Endothelial cell of umbilical vein (primary cell): Measurements from ENCODE around the gene GPR137C. TPM values are rescaled to one million over a fixed set of nuclear protein-coding genes. Genes with fewer than 3 reads are reported as not detected.

Experiments used
- BruUV-seq: library from RNA; stranded (reverse); fragments of 400-500 nt; replicated peaks from 2 replicates; lab custom pipeline; 2021; lab: Mats Ljungman, UMichigan
- CTCF ChIA-PET: fragments of 300-600, 350-600 bp; sonication (Branson Sonifier 250); formaldehyde crosslinking; loops from one replicate; lab custom pipeline; 2021; ENCODE audit warnings: antibody characterized with exemption, inconsistent platforms; lab: Charles Lee
- POLR2A ChIA-PET: fragments of 300-600, 350-600 bp; sonication (Branson Sonifier 250); formaldehyde crosslinking; loops from one replicate; lab custom pipeline; 2021; ENCODE audit warnings: antibody characterized with exemption, inconsistent platforms; lab: Charles Lee
- DNase-seq: peaks from one replicate; pipeline ENCODE4 v3.0.0-alpha.2; 2011; ENCODE audit warnings: low read depth, low spot score
- FAIRE-seq: peaks from 2 replicates; lab custom pipeline; 2011; peaks lifted over from hg19 to GRCh38; lab: Jason Lieb, UNC
- H2AFZ ChIP-seq: 2 replicates; pipeline ENCODE4 v1.6.0; 2012; ENCODE audit warnings: low read depth, low read length, control low read depth, inconsistent platforms
- H3K27ac ChIP-seq: 2 replicates; pipeline ENCODE4 v1.5.1; 2011; ENCODE audit warnings: low read depth, mild to moderate bottlenecking, control low read depth, low read length, moderate library complexity; ENCODE audit not compliant: insufficient read depth
- H3K27me3 ChIP-seq, 2 experiments: 2 replicates each; pipeline versions ENCODE4 v1.6.0 to v1.6.1; 2011; ENCODE audit warnings: low read length in 2 of 2, mixed read lengths in 1 of 2; ENCODE audit not compliant: control insufficient read depth in 2 of 2, insufficient read depth in 2 of 2
- H3K36me3 ChIP-seq, 2 experiments: 2 replicates in 1 of 2; 3 replicates in 1 of 2; pipeline ENCODE4 v1.5.1; 2011; ENCODE audit warnings: low read length in 2 of 2, mild to moderate bottlenecking in 1 of 2, moderate library complexity in 1 of 2; ENCODE audit not compliant: control insufficient read depth in 2 of 2, insufficient read depth in 2 of 2; ENCODE audit errors: extremely low read depth in 1 of 2
- H3K4me1 ChIP-seq: 3 replicates; pipeline ENCODE4 v1.5.1; 2011; ENCODE audit warnings: mild to moderate bottlenecking, low read length; ENCODE audit not compliant: control insufficient read depth, insufficient read depth; ENCODE audit errors: extremely low read depth
- H3K4me2 ChIP-seq: 2 replicates; pipeline ENCODE4 v1.6.1; 2011; ENCODE audit warnings: low read length, control low read depth, mixed read lengths; ENCODE audit not compliant: insufficient read depth
- H3K4me3 ChIP-seq, 3 experiments: fragments of 200-600 bp in 1 of 3; sonication (generic), shearing (Covaris generic) in 1 of 3; replicated peaks in 1 of 3; 2 replicates each; pipeline ENCODE4 v1.5.1; 2011 to 2016; ENCODE audit warnings: control low read depth in 3 of 3, low read length in 3 of 3, mild to moderate bottlenecking in 2 of 3, inconsistent platforms in 1 of 3, low read depth in 1 of 3, moderate library complexity in 1 of 3; ENCODE audit not compliant: insufficient read depth in 1 of 3
- H3K79me2 ChIP-seq: 2 replicates; pipeline ENCODE4 v1.6.0; 2012; ENCODE audit warnings: low read length, inconsistent platforms; ENCODE audit not compliant: control insufficient read depth, insufficient read depth
- H3K9ac ChIP-seq: replicated peaks from 2 replicates; pipeline ENCODE3; 2011; ENCODE audit warnings: low read length, control low read depth; ENCODE audit not compliant: insufficient read depth; ENCODE audit errors: extremely low read depth
- H3K9me1 ChIP-seq: replicated peaks from 3 replicates; pipeline ENCODE4 v1.6.0; 2011; ENCODE audit warnings: mild to moderate bottlenecking, low read length; ENCODE audit not compliant: control insufficient read depth, insufficient read depth; ENCODE audit errors: extremely low read depth
- H3K9me3 ChIP-seq: replicated peaks from 2 replicates; pipeline ENCODE4 v1.5.1; 2012; ENCODE audit warnings: low read length, inconsistent platforms; ENCODE audit not compliant: control insufficient read depth, insufficient read depth
- H4K20me1 ChIP-seq: replicated peaks from 2 replicates; pipeline ENCODE3; 2011; ENCODE audit warnings: mild to moderate bottlenecking, low read length; ENCODE audit not compliant: control insufficient read depth, insufficient read depth; ENCODE audit errors: extremely low read depth
- CTCF ChIP-seq, 2 donors: IDR thresholded peaks; 1 replicate in 1 of 2; 2 replicates in 1 of 2; pipeline ENCODE4 v1.5.1; 2011; ENCODE audit warnings: low read length in 2 of 2, mild to moderate bottlenecking in 2 of 2, moderate library complexity in 2 of 2, control low read depth in 1 of 2, inconsistent platforms in 1 of 2, low read depth in 1 of 2; ENCODE audit not compliant: insufficient read depth in 1 of 2; ENCODE audit errors: extremely low read depth in 1 of 2
- EZH2 ChIP-seq: IDR thresholded peaks from 2 replicates; pipeline ENCODE4 v1.6.1; 2012; ENCODE audit warnings: borderline replicate concordance, low read depth, mild to moderate bottlenecking, moderate library complexity, low read length, inconsistent platforms; ENCODE audit not compliant: severe bottlenecking
- FOS ChIP-seq: IDR thresholded peaks from 2 replicates; pipeline ENCODE4 v1.6.1; 2011; ENCODE audit warnings: mild to moderate bottlenecking, low read length, moderate library complexity, borderline replicate concordance; ENCODE audit not compliant: insufficient read depth
- GATA2 ChIP-seq: IDR thresholded peaks from 2 replicates; pipeline ENCODE4 v1.7.0; 2011; ENCODE audit warnings: low read depth, mild to moderate bottlenecking, moderate library complexity, mixed read lengths, low read length; ENCODE audit not compliant: insufficient read length, insufficient read depth
- JUN ChIP-seq: IDR thresholded peaks from 2 replicates; pipeline ENCODE4 v1.6.1; 2011; ENCODE audit warnings: borderline replicate concordance, low read depth; ENCODE audit not compliant: insufficient read length, insufficient read depth
- MAX ChIP-seq: IDR thresholded peaks from 2 replicates; pipeline ENCODE4 v1.6.1; 2011; ENCODE audit not compliant: insufficient read depth, insufficient read length
- MYC ChIP-seq: IDR thresholded peaks from one replicate; pipeline ENCODE4 v1.6.1; 2011; ENCODE audit warnings: mild to moderate bottlenecking, low read depth, low read length
- POLR2A ChIP-seq: IDR thresholded peaks from 2 replicates; pipeline ENCODE4 v1.6.1; 2012; ENCODE audit warnings: low read depth, mild to moderate bottlenecking, control low read depth, low read length
- POLR2AphosphoS5 ChIP-seq: IDR thresholded peaks from 2 replicates; pipeline ENCODE4 v1.6.1; 2012; ENCODE audit warnings: low read depth, mild to moderate bottlenecking, control low read depth, low read length, moderate library complexity; ENCODE audit not compliant: insufficient read depth
- dilution Hi-C: fragments of 300-500 bp; cut with MboI; formaldehyde crosslinking; loops from one replicate; pipeline ENCODE4 v1.15.0; 2019; ENCODE audit warnings: low sequenced_read_pairs; ENCODE audit not compliant: extremely low pct_ligation_motif_present
- intact Hi-C: fragments of 100-400 bp; cut with micrococcal nuclease; formaldehyde crosslinking; loops from one replicate; pipeline ENCODE4 v1.10.0; 2022
- polyA plus RNA-seq, 4 experiments: library from polyadenylated mRNA; depleted of rRNA in 3 of 4; stranded (reverse) in 3 of 4; unstranded in 1 of 4; fragments of >200 nt; gene quantifications; 2 replicates each; pipeline versions ENCODE4 v1.2.1 to v1.2.3, GENCODE V29; 2011 to 2012; ENCODE audit warnings: missing spikeins in 1 of 4
- total RNA-seq: library from RNA; stranded (reverse); gene quantifications from 2 replicates; pipeline ENCODE4 v1.2.3, GENCODE V29; 2021

GPR137C gene
- total and polyA plus RNA-seq, 2 donors (not counting 3 experiments of a cell fraction or from before 2014, with no cell fraction given): 1.5 to 5.7 TPM

GRCh38 chr14:52522033-52522432 lies 30.6 kb upstream of the GPR137C start:
- no peaks in the 10 kb centered on the region for H3K36me3 ChIP-seq
- intact Hi-C loops (no loop called here), dilution Hi-C loops (no loop called here)
- TF ChIP-seq POLR2A: no peak
- no peak for TF ChIP-seq CTCF (IDR thresholded peaks at IDR 0.05; ENCODE audit: extremely low read depth in 1 of 2, insufficient read depth in 1 of 2, low read depth in 1 of 2, low read length in 2 of 2)
- no peak for TF ChIP-seq MAX
- TF ChIP-seq FOS: no peak
- no peak for TF ChIP-seq EZH2
- no peak for TF ChIP-seq GATA2
- TF ChIP-seq POLR2AphosphoS5: no peak
- no peak for TF ChIP-seq MYC
- TF ChIP-seq JUN: no peak
- no peak overlapping the region for H3K9ac ChIP-seq
- H4K20me1 ChIP-seq: no peaks in the 10 kb centered on the region
- no peak for FAIRE-seq
- H3K27ac ChIP-seq: no peak overlapping the region
- H3K79me2 ChIP-seq: no peaks in the 10 kb centered on the region
- POLR2A ChIA-PET: no interaction called here
- no peaks in the 10 kb centered on the region for H3K4me1 ChIP-seq
- DNase-seq: no peak
- H3K4me3 ChIP-seq: no peak overlapping the region
- no peak overlapping the region for H2AFZ ChIP-seq
- H3K9me1 ChIP-seq: no peaks in the 10 kb centered on the region
- H3K9me3 ChIP-seq: no peaks in the 10 kb centered on the region
- BruUV-seq: no TSS peak
- CTCF ChIA-PET: no interaction called here
- no peak overlapping the region for H3K4me2 ChIP-seq
- H3K27me3 ChIP-seq: no peaks in the 10 kb centered on the region
